ENCODE results near the gene GNG12. TPM values are rescaled to one million over a fixed set of nuclear protein-coding genes. Genes with fewer than 3 reads are reported as not detected.

Gene GNG12
- total RNA-seq, 1 experiment from 2014 or later: 117 TPM

- H3K27me3 Mint-ChIP-seq (ENCODE audit: insufficient read depth, unreplicated experiment): no peaks in the 10 kb centered on the region
- intact Hi-C loops (cut with micrococcal nuclease): loop anchor here (1.0 to 5.0 kb wide), 3 partner anchors 28 to 427 kb away; no protein-coding TSS in a partner anchor
- H3K36me3 Mint-ChIP-seq (ENCODE audit: insufficient read depth, unreplicated experiment): peaks cover 53% of the 10 kb centered on the region
- ChIA-PET POLR2A (interaction anchor here (0.8 to 12.5 kb wide), 31 partner anchors 8 to 256 kb away, joined by 3 to 446 read pairs (median 8); partner anchors contain the start of gene GNG12), CTCF (interaction anchor here (0.6 to 6.0 kb wide), 11 partner anchors 19 to 150 kb away, joined by 3 to 67 read pairs (median 12); no protein-coding TSS in a partner anchor)
- no peak for TF ChIP-seq CTCF (IDR thresholded peaks at IDR 0.05; ENCODE audit: unreplicated experiment)
- H3K9me3 Mint-ChIP-seq (ENCODE audit: unreplicated experiment): no peaks in the 10 kb centered on the region
- DNase-seq (ENCODE audit: unreplicated experiment): peak; percentile 99
- peak within 1 kb of the TSS; percentile 89 for H3K27ac Mint-ChIP-seq (ENCODE audit: low read depth, unreplicated experiment)
- BruUV-seq (replicated peaks): no TSS peak
- peak within 1 kb of the TSS; percentile 87 for H3K4me3 Mint-ChIP-seq (ENCODE audit: unreplicated experiment)
- peaks cover 34% of the 10 kb centered on the region for H3K4me1 Mint-ChIP-seq (ENCODE audit: insufficient read depth, unreplicated experiment)
Observed at GRCh38 chr1:67685067-67685557, 148.2 kb downstream of the GNG12 start, which contains the start of gene GADD45A. TSS of gene GADD45A (plus strand) at chr1:67685201. CDS start at chr1:67685495, 294 bp downstream.

- peak overlapping the region; percentile 87 for H3K4me3 Mint-ChIP-seq (ENCODE audit: unreplicated experiment)
- intact Hi-C loops (cut with micrococcal nuclease): loop anchor here (1.0 to 5.0 kb wide), 3 partner anchors 29 to 428 kb away; no protein-coding TSS in a partner anchor
- H3K27ac Mint-ChIP-seq (ENCODE audit: low read depth, unreplicated experiment): peak overlapping the region; percentile 89
- H3K4me1 Mint-ChIP-seq (ENCODE audit: insufficient read depth, unreplicated experiment): peaks cover 37% of the 10 kb centered on the region
- no peak for TF ChIP-seq CTCF (IDR thresholded peaks at IDR 0.05; ENCODE audit: unreplicated experiment)
- no peaks in the 10 kb centered on the region for H3K9me3 Mint-ChIP-seq (ENCODE audit: unreplicated experiment)
- ChIA-PET POLR2A (interaction anchor here (0.8 to 12.5 kb wide), 32 partner anchors 7 to 255 kb away, joined by 3 to 446 read pairs (median 8); partner anchors contain the start of gene GNG12), CTCF (interaction anchor here (0.6 to 6.0 kb wide), 12 partner anchors 41 to 149 kb away, joined by 3 to 67 read pairs (median 8); no protein-coding TSS in a partner anchor)
- TSS peak; percentile 24 for BruUV-seq (replicated peaks)
- no peak for DNase-seq (ENCODE audit: unreplicated experiment)
- no peaks in the 10 kb centered on the region for H3K27me3 Mint-ChIP-seq (ENCODE audit: insufficient read depth, unreplicated experiment)
- H3K36me3 Mint-ChIP-seq (ENCODE audit: insufficient read depth, unreplicated experiment): peaks cover 47% of the 10 kb centered on the region
Observed at GRCh38 chr1:67684526-67685066, 148.7 kb downstream of the GNG12 start.

GRCh38 chr1:67683766-67684525 is 149.3 kb downstream of the GNG12 start:
- TF ChIP-seq CTCF (IDR thresholded peaks at IDR 0.05; ENCODE audit: unreplicated experiment): no peak
- no peaks in the 10 kb centered on the region for H3K27me3 Mint-ChIP-seq (ENCODE audit: insufficient read depth, unreplicated experiment)
- no peaks in the 10 kb centered on the region for H3K9me3 Mint-ChIP-seq (ENCODE audit: unreplicated experiment)
- peaks cover 41% of the 10 kb centered on the region for H3K36me3 Mint-ChIP-seq (ENCODE audit: insufficient read depth, unreplicated experiment)
- BruUV-seq (replicated peaks): no TSS peak
- intact Hi-C loops (cut with micrococcal nuclease): loop anchor here (1.0 kb wide), 1 partner anchor 149 kb away; no protein-coding TSS in a partner anchor
- ChIA-PET CTCF (interaction anchor here (0.8 to 6.0 kb wide), 17 partner anchors 35 to 151 kb away, joined by 3 to 67 read pairs (median 4); no protein-coding TSS in a partner anchor), POLR2A (interaction anchor here (0.8 to 12.5 kb wide), 29 partner anchors 8 to 255 kb away, joined by 3 to 446 read pairs (median 10); partner anchors contain the start of gene GNG12)
- H3K4me3 Mint-ChIP-seq (ENCODE audit: unreplicated experiment): peak overlapping the region; percentile 87
- H3K27ac Mint-ChIP-seq (ENCODE audit: low read depth, unreplicated experiment): peak overlapping the region; percentile 59
- H3K4me1 Mint-ChIP-seq (ENCODE audit: insufficient read depth, unreplicated experiment): peaks cover 39% of the 10 kb centered on the region
- peak; percentile 47 for DNase-seq (ENCODE audit: unreplicated experiment)

All from MCF 10A (cell line).